HG02973 (cell line): ENCODE measurements around the gene KAZN.

Source experiments
- ATAC-seq: cut with Tn5 transposase; IDR thresholded peaks from one replicate; pipeline ENCODE4 v1.9.1; 2021; ENCODE audit warnings: moderate library complexity; ENCODE audit not compliant: unreplicated experiment

Gene KAZN

DNA sequence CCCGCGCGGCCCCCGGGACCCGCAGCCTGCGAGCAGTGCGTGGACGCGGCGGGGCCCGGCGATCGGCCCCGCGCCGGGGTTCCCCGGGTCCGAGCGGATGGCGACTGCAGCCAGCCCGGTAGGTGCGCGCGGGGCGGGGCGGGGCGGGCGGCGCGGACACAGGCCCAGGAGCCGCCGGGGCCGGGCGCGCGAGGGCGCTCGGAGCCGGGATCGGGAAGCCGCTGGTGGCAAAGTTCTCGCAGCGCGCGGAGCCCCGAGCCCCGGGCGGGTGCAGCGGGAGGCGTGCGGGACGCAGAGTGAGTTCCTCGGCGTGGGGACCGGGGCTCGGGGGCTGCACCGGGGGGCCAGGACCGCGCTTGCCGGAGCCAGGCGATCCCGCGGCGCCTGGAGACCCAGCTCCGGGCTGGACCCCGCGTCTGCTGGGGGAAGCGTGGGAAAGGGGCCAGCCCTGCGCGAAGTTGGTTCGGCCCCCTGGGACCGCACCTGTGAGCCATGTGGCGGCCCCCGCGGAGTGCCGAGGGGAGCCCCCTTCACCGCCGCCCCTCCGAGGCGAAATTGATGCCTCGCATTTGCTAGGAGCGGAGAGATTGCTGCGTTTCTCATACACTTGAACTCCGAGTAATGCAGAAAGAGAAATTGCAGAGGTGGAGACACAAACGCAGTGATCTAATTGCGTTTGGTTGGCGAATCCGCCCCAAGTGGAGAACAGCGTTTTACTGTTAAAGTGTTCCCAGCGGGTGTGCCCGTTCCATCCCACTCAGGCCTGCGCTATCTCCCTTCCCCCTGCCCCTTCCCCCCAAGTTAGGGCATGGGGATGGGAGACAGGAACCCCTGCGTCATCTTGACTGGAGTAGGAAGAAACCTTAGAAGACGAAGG is 326.2 kb downstream of the KAZN start:
- ATAC-seq, result no peak

DNA sequence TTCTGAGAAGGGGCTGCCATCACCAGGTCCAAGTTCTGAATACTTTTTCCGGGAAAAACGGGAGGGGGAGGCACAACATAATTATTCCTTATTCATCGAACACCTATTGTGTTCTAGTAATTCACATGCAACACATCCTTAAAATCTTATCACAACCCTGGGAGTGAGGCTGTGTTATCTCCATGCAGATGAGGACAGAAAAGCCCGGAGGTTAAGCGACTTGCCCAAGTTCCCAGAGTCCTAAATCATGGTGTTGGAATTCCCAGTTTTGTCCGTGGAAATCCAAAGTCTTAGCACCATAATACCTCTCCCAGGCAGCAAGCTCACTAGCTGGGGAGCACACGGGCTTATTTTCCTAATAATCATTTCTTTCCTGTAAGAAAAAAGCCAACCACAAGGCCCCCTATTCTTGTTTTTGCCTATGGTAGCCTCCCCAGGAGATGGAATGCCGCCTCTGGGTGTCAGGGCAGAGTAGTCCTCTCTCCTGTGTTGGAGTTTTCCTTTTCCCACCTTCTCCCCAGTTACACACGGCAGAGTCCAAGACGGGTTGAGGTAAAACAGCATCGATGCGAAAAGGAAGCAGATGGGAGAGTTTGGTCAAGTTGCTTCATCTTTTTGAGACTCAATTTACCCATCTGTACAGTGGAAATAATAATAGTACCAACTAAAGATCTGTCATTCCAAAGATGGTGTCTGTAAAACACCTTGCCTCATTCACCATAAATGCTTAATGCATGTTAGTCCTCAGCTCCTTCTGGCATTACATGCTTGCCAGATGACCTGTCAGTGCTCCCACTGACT is 327.1 kb downstream of the KAZN start:
- no peak for ATAC-seq

DNA sequence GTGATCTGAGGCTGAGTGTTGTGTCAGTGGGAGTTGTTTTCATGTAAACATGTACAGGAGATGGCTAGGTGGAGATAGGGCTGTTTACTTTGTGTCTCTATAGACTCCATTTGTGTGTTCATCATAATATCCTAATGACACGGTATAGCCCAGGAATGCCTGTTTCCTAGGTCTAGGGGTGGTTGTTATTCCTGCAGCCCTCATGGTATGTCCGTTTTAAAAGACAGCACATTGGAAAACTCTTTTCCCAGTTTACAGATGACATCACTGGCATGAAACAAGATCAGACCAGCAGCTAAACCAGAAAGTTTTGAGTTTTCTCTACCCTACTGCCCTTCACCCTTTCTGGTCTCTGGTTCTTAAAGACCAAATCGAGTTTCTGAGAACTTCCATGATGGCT is 327.7 kb downstream of the KAZN start:
- ATAC-seq, result no peak

DNA sequence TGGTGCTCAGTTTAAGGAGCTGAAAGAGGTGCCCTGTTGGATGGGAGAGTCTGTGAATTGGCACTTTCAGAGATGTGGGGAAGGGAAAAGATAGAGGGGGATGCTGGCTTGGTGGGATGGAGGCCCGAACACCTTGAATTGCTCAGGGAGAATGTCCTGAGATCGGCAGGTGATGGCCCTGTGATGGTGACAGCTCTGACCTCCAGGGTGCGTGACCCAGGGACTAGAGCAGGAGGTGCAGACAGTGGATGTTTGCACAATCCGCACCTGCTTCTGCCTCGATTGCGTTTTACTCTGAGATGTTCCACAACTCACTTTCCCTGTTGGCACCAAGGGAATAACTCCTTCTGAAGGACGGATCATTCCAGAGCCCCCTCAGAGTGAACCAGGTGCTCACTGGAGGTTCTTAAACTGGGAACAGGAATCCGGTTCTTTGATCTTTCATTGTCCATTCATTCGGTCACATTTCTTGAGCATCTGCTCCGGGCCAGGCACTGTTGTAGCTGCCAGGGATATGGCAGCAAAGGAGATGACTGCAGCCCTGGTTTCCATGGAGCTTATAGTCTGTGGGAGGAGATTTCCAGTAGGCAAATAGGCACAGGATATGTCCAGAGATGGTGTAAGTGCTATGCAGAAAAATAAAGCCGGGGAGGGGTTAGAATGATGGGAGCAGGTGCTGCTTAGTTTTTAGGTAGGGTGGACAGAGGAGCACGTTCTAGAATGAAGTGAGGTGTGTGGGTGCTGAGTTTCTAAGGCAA is 328.5 kb downstream of the KAZN start:
- ATAC-seq, result no peak

DNA sequence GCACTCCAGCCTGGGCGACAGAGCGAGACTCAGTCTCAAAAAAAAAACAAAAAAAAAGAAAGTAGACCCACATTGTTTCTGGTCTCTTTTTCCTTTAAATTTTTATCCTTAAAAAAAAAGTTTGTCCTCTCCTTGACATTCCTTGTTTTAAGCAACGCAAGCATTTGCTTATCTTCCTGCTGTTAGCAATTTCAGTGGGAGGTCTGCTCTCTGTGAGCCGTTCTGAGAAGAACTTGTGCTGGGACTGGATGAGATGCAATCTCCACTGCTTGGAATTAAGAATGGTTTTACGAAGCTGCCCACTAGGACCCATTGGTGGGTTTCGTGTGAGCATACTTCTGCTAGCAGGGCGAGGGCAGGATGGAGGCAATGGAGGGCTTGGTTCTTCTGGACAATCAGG is 329.9 kb downstream of the KAZN start:
- no peak for ATAC-seq

DNA sequence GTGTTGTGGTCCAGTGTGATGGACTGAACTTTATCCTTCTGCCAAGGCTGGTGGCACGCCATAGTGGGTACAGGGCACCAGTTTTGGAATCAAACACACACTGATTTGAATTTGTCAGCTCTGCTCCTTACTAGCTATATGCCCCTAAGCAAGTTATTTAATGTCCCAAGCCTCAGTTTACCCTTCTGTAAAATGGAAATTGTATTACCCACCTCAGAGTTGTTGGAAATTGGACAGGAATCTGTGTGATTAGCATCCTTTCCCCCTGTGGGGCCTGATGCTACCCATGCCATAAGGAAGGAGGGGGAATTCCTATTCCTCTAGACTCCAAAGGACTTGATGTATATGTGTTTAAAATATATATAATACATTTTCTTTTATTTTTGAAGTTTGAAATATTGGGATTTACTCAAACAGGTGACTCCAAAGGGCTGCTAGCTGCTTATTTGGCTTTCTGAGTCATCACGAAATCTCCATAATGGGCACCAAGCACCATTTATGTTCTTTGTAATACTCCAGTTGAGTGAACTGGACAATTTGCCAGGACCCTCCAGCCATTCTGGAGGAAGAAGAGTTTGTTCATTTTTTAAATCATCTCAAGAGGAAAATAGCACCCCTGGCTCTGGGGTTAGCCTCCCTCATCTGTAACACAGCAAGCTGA is 330.5 kb downstream of the KAZN start:
- ATAC-seq, result no peak

DNA sequence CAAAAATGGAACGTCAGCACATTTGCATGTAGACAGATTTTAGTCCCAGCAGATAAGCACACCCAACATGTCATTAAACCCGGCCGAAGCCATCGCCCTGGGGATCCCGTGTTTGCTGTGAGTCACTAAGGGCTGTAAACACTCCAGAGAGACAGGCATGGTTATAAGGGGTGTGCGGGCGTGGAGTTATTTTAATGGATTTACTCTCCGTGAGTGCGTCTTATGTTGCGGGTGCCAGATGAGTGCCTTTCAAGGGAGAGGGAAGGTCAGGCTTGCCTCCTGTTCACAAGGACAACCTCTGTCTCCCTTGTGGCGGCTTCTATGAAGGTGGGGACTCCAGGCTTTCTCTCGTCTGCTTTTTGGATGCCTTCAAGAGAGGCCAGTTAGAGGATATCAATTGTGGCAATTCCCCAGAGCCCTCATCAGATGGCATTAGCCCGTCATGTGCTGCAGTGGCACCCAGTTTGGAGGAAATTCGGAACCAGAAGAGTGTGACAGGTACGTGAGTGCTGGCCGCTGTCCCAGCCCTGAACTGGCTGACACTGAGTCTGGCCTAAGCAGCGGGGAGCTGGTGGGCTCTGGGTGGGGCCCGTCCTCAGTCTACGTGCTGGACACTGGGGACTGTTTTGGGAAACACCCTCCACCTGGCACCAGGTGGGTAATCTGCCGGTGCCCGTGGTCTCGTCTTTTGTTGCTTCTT is 331.2 kb downstream of the KAZN start:
- ATAC-seq, result no peak

DNA sequence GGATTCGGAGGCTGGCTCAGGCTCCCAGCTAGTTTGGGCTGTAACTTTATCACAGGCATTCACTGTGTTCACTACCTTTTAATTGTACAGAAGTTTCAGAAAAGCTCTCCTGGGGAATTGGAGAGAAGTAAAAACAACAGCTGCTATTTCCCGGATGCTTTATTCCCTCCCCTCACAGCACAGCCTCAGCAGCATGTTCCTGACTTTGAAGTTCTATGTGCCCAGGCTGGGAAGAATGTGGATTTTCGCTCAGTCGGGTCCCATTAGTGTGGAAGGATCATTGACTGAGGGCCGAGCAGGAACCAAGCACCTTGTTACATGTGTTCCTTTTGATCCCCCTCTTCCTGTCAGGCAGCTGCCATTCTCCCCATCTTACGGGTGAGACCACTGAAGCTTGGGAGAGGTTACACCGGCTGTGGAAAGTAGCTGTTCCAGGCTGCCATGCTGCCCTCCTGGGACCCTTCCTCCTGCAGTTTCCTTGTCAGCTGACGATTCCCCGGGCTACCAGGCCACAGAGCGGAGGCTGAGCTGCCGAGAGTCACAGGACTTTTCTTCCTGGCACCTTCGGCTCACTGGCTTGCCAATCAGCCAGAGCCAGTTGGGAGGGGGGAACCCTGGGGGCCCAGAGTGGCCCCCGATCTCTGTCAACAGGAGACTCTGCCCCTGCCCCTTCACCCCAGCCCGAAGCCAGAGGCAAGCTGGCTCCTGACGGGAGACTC is 331.9 kb downstream of the KAZN start:
- ATAC-seq, result no peak

DNA sequence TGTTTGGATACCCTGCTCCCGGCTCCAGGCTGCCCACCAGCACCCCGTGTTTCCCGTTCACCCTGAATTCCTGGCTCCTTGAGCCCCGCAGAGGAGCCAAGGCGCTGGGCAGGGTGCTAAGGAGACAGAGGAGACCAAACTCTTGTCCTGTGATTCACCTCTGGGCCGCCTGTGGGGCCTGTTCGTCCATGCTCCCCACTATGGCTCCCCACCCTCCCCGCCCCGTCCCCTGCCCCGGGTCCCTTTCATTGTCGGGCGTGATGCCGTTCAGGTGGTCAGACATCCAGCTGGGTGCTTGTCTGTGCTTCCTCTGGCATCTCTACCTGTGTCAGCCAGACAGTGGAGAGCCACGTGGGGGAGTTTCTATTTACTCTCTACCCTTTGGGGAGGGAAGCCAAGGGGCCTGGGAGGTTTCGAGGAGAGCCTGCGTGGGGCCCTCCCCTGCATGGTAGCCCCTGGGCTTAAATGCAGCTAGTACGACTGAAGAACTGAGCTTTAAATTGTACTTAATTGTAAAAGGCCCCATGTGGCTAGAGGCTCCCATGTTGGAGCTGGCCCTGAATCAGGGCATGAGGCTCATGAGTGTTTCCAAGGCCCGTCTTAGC is 333.7 kb downstream of the KAZN start:
- no peak for ATAC-seq

DNA sequence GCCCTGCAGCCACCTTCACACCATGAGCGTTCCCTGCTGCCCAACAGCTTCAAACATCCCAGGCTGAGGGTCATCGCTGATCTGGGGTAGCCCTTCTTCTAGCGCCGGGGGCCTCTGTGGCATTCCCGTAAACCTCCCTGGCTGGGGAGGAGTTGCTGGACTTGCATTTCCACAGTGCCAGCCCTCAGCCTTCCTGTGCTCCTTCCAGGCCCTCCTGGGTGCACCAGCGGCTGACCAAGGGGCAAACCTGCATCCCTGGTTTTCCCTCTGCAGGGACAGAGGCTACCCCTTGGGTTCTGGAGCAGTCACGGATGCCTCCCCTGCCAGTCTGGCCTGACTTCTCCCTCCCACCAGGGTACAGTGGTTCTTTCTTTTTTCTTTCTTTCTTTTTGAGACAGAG is 336.4 kb downstream of the KAZN start:
- ATAC-seq, result no peak

DNA sequence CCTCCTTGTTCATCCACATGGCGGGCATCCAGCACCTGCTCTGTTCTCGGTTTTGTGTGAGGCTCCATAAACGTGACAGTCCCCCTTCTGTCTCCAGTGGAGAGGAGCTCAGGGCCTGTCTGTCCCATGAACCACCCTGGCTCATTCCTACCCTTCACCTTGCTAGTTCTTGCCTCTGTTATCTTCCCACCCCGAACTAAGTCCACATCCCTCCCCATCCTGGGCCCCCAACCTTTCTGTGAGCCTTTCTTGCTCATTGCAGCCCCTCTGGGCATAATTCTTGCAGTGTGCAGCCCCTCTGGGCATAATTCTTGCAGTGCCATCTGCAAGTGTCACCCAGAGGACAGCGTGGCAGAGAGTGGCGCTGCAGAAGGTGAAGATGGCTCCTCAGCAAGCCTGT is 338.3 kb downstream of the KAZN start:
- ATAC-seq, result no peak

DNA sequence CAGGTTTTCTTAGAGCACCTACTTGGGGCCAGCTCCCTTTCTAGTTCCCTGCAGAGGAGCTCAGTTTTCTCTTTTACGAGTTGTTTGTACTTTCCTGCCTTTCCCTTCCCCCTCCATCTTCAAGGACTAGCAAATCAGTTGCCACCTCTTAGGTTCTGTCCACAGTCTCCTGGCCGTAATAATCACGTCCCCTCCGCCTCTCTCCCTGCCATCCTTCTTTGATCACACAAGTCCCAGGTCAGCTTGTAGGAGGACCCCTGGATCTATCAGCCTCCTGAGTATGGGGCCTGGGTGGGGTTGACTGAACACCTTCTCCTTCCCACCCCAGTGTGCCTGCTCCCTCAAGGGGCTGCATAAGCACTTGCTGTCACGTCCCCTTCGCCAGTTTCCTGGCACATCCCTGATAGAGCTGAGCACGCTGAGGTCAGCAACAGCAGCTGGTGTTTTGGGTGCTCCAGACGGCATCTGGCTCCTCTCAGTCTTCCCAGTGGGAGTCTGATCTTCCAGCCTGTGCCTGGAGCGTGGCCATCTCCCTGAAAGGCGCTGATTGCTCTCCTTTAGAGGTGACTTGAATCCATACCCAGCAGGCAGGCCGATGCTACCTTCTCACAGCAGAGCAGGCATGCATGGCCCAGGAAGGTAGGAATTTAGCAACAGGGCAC is 338.9 kb downstream of the KAZN start:
- no peak for ATAC-seq

DNA sequence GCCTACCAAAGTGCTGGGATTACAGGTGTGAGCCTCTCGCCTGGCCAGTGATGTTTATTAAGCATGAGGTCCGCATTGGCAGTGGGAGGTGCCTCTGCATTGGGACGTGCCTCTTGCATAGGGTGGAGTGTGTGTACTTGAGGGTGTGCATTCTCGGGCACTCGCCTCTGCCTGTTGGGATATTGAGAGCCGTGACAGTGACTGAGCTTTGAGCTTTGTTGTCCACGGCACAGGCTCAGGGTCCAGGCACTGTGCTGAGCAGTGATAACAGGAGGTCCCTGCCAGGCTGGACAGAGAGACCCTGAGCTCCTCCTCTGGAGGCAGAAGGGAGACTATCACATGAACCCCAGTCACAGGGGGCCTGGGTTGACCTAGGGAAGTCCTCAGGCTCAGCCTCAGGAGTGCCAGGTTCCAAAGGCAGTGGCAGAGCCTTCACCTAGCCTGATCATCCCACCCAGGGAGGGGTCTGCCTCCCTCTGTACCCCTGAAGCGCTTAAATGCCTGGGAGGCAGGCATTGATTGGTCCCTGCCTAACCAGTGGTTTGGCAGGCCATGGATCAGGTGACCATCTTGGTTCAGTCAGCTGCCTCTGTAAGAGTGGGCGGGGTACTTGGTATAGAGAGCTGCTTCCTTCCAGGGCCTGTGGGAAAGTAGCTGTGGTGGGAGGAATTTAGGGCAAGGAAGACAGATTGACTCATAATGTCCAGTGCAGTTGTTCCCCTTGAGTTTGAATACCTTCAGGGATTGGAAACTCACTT is 341.2 kb downstream of the KAZN start:
- no peak for ATAC-seq

DNA sequence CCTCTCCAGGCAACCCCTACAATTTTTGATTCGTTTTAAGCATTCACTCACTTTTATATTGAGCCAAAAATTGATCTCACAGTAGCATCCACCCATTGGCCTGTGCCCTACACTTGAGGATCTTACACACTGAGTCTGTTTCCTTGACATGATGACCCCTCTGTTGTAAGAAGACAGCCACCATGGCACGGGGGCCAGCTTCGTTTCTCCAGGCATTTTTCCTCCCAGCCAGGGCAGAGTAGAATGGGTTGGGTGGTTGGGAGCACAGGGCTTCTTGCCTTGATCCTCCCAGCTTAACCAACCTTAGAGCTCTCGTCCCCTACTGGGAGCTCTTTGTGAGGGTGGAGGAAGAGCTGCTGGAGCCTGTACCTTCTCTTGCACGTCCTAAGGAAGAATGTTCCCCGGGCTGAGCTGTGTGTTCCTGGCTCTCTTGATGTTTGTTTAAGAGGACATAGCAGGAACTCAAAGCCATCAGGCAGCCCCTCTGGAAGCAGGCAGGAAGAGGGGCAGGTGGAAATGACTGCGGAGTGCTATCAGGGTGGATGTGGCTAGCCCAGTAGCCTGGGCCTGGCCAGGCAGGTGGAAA is 341.9 kb downstream of the KAZN start:
- no peak for ATAC-seq

DNA sequence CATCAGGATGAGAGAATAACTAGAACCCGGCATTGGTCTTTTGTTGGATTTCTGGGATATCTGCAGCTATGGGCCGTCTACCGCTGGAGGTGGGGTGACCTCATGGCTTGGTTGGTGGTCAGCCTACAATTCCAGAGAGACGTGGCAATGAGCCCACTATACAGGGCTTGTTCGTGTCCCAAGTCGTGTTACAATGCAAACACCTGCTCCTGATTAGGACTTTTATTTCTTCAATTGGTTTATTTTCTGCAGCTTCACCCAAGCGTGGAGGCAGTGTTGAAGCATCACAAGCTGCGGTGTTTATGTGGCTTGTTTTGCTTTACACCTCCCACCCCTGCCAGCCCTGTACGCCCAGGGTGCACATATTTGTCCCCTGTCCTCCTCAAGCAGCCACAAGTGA is 343.4 kb downstream of the KAZN start:
- ATAC-seq, result no peak

DNA sequence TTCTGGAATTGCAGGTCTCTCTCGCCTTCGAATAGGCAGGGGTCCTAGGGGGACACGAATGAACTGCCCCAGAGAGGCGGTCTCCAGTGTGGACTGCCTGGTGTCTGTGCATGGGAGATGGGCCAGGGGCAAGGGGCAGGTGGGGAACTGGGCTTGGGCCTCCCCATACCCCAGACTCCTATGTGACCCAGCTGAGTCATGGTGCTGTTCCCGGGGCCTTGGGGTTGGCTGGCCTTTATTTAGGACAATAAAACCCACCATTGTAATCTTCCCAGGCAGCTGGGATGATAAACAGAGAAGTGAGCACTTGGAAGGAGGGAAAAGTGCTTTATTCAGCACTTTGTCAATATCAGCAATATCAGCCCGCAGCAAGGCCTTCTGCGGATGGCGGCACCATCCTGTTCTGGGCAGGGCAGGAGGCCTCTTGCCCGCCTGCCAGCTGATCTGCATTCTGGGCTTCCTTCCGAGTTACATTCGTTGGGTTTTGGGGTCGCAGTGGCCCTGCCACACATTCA is 346.0 kb downstream of the KAZN start:
- ATAC-seq, result no peak
